Right lobe of liver (tissue), 4 donors: Measurements from ENCODE around the gene TGM3.
A peak's percentile ranks its signal among the peaks of the same experiment; 100 is the strongest.

Experiments used
- POLR2A ChIP-seq: fragments of 450-650 bp; IDR thresholded peaks from one replicate; pipeline ENCODE4 v1.6.1; 2017; ENCODE audit warnings: antibody characterized with exemption, mild to moderate bottlenecking
- TF ChIP-seq, protein P1 (sequence below), 4 donors: fragments of 200-600 bp in 3 of 4; fragments of 450-650 bp in 1 of 4; IDR thresholded peaks; one replicate each; pipeline versions ENCODE4 v1.5.1 to v1.8.0; 2016 to 2022; ENCODE audit warnings: antibody characterized with exemption in 4 of 4, mild to moderate bottlenecking in 2 of 4
- donor health status: DM: no; HTN: no; CAD: no.
- donor health status: DM: no; HTN: no; CAD: no.
- donor health status: DM: no; HTN: yes; CAD: no.

- TF ChIP-seq, protein P1, sequence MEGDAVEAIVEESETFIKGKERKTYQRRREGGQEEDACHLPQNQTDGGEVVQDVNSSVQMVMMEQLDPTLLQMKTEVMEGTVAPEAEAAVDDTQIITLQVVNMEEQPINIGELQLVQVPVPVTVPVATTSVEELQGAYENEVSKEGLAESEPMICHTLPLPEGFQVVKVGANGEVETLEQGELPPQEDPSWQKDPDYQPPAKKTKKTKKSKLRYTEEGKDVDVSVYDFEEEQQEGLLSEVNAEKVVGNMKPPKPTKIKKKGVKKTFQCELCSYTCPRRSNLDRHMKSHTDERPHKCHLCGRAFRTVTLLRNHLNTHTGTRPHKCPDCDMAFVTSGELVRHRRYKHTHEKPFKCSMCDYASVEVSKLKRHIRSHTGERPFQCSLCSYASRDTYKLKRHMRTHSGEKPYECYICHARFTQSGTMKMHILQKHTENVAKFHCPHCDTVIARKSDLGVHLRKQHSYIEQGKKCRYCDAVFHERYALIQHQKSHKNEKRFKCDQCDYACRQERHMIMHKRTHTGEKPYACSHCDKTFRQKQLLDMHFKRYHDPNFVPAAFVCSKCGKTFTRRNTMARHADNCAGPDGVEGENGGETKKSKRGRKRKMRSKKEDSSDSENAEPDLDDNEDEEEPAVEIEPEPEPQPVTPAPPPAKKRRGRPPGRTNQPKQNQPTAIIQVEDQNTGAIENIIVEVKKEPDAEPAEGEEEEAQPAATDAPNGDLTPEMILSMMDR (IDR thresholded peaks at IDR 0.05): no peak
- TF ChIP-seq POLR2A: peak; percentile 36
Measured at GRCh38 chr20:2299301-2299700, 3.5 kb downstream of the TGM3 start.
